Measurements from ENCODE around the gene F12. TPM values are rescaled to one million over a fixed set of nuclear protein-coding genes. Genes with fewer than 3 reads are reported as not detected.
A peak's percentile ranks its signal among the peaks of the same experiment; 100 is the strongest.

The F12 gene
- total RNA-seq, 1 donor = not detected

DNA sequence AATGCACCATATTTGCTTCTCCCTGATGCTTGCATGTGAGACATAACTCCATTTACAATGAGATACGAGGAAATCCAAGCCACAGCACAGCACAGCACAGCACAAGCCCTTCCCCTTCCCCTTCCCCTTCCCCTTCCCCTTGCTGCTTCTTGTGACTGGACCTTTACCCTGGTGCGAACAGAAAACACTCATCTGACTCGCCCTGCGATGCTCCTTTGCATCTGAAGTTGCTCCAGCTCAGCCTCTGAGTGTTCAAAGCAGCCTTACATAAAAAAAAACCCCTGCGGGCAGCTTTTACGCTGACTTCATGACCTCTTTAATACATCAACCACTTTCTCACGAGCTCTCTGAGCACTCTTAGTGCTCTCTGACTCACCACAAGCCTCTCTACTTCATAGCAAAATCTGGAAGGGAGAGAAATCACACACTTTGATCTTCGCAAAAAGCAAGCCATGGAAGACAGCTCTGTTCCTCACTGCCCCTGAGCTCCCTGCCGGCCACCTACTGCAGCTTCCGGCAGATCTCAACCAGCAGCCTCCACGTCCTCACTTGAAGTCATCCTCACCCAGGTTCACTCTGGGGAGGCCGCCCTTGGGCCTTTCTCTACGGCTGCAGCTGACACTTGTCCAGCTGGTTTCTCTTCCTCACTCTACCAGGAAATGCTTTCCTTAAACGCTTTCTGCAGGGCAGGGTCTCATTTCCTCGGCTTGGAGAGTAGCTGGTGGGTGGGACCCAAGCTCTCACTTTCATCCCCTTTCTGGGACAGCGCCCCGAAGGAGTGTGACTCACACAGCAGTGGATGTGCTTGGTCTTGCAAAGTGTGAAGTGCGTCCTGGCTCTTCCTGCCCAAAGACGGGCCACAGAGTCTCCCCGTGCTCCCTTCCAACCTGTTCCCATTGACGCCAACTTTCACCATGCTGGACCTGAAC, 19.9 kb downstream of the F12 start:
- Histone ChIP-seq H2AFZ (ENCODE audit: low read length) (peak overlapping the region; percentile 52), H3K9me3 (ENCODE audit: low read depth, low read length) (no peaks in the 10 kb centered on the region), H4K20me1 (ENCODE audit: insufficient read depth, low read length) (peaks cover 4% of the 10 kb centered on the region), H3K27me3 (ENCODE audit: insufficient read depth, low read length) (peaks cover 15% of the 10 kb centered on the region), H3K36me3 (ENCODE audit: insufficient read depth, low read length) (no peaks in the 10 kb centered on the region), H3K4me2 (ENCODE audit: insufficient read depth, low read length) (peak overlapping the region; percentile 68), H3K4me1 (ENCODE audit: insufficient read depth, low read length) (peaks cover 18% of the 10 kb centered on the region), H3K27ac (ENCODE audit: low read depth, low read length) (peak overlapping the region; percentile 80), H3K4me3 (ENCODE audit: insufficient read depth, low read length) (peak overlapping the region; percentile 33), H3K79me2 (ENCODE audit: insufficient read depth, low read length) (no peaks in the 10 kb centered on the region)
- TF ChIP-seq, protein P1, sequence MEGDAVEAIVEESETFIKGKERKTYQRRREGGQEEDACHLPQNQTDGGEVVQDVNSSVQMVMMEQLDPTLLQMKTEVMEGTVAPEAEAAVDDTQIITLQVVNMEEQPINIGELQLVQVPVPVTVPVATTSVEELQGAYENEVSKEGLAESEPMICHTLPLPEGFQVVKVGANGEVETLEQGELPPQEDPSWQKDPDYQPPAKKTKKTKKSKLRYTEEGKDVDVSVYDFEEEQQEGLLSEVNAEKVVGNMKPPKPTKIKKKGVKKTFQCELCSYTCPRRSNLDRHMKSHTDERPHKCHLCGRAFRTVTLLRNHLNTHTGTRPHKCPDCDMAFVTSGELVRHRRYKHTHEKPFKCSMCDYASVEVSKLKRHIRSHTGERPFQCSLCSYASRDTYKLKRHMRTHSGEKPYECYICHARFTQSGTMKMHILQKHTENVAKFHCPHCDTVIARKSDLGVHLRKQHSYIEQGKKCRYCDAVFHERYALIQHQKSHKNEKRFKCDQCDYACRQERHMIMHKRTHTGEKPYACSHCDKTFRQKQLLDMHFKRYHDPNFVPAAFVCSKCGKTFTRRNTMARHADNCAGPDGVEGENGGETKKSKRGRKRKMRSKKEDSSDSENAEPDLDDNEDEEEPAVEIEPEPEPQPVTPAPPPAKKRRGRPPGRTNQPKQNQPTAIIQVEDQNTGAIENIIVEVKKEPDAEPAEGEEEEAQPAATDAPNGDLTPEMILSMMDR (IDR thresholded peaks at IDR 0.05; ENCODE audit: extremely low read depth, low read depth, low read length) = no peak
- DNase-seq (ENCODE audit: insufficient read length, low spot score, missing footprints) = peak; percentile 99

DNA sequence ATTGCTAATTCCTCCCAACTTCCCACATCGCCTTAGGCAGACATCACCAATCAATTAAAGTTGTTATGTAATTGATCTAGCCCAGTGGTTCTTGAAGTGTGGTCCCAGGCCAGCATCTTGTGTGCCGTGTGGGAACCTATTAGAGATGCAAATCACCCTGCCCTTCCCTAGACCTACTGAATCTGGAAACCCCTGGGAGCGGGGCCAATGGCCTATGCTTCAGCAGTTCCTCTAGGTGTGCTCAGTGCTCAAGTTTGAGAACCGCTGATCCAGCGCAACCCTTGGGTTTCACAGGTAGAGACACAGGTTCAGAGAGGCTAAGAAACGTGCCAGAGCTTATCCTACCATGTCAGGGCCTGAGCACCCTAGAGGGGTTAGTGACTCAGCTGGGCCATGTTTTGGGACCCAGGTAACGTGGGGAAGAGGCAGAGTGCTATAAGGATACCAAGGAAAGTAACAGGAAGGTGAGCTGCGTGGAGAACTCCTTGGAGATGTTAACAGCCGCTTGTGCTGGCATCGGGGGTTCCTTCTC, 20.8 kb downstream of the F12 start:
- peaks cover 21% of the 10 kb centered on the region for H3K27me3 ChIP-seq (ENCODE audit: insufficient read depth, low read length)
- no peak overlapping the region for H3K4me3 ChIP-seq (ENCODE audit: insufficient read depth, low read length)
- no peaks in the 10 kb centered on the region for H3K36me3 ChIP-seq (ENCODE audit: insufficient read depth, low read length)
- TF ChIP-seq, protein P1 (IDR thresholded peaks at IDR 0.05; ENCODE audit: extremely low read depth, low read depth, low read length) = no peak
- H3K9me3 ChIP-seq (ENCODE audit: low read depth, low read length) = no peaks in the 10 kb centered on the region
- H2AFZ ChIP-seq (ENCODE audit: low read length) = no peak overlapping the region
- H4K20me1 ChIP-seq (ENCODE audit: insufficient read depth, low read length) = peaks cover 4% of the 10 kb centered on the region
- H3K27ac ChIP-seq (ENCODE audit: low read depth, low read length) = peak overlapping the region; percentile 40
- peak overlapping the region; percentile 68 for H3K4me2 ChIP-seq (ENCODE audit: insufficient read depth, low read length)
- no peaks in the 10 kb centered on the region for H3K79me2 ChIP-seq (ENCODE audit: insufficient read depth, low read length)
- H3K4me1 ChIP-seq (ENCODE audit: insufficient read depth, low read length) = peaks cover 18% of the 10 kb centered on the region
- no peak for DNase-seq (ENCODE audit: insufficient read length, low spot score, missing footprints)

DNA sequence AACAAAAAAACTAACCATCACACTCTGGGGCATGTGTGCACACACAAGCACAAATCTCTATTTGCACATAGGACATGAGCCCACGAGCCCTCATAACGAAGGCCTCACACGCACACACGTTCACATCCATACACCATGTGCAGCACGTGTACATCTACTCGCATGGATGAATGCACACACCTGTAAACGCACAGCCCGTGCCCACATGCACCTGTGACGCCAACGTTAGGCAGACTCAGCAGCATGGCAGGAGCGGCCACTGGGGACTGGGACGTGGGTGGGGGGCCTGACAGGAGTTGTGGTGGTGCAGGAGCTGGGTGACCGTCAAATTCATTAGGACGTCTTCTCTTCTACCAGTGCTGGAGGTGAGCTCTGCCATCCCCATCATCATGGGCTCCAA, 22.0 kb downstream of the F12 start:
- H3K27ac ChIP-seq (ENCODE audit: low read depth, low read length) = no peak overlapping the region
- no peaks in the 10 kb centered on the region for H3K36me3 ChIP-seq (ENCODE audit: insufficient read depth, low read length)
- no peaks in the 10 kb centered on the region for H3K9me3 ChIP-seq (ENCODE audit: low read depth, low read length)
- TF ChIP-seq, protein P1 (IDR thresholded peaks at IDR 0.05; ENCODE audit: extremely low read depth, low read depth, low read length) = no peak
- H3K79me2 ChIP-seq (ENCODE audit: insufficient read depth, low read length) = no peaks in the 10 kb centered on the region
- peaks cover 4% of the 10 kb centered on the region for H4K20me1 ChIP-seq (ENCODE audit: insufficient read depth, low read length)
- H3K4me1 ChIP-seq (ENCODE audit: insufficient read depth, low read length) = peaks cover 18% of the 10 kb centered on the region
- DNase-seq (ENCODE audit: insufficient read length, low spot score, missing footprints) = no peak
- H2AFZ ChIP-seq (ENCODE audit: low read length) = no peak overlapping the region
- peaks cover 31% of the 10 kb centered on the region for H3K27me3 ChIP-seq (ENCODE audit: insufficient read depth, low read length)
- H3K4me3 ChIP-seq (ENCODE audit: insufficient read depth, low read length) = no peak overlapping the region
- no peak overlapping the region for H3K4me2 ChIP-seq (ENCODE audit: insufficient read depth, low read length)

DNA sequence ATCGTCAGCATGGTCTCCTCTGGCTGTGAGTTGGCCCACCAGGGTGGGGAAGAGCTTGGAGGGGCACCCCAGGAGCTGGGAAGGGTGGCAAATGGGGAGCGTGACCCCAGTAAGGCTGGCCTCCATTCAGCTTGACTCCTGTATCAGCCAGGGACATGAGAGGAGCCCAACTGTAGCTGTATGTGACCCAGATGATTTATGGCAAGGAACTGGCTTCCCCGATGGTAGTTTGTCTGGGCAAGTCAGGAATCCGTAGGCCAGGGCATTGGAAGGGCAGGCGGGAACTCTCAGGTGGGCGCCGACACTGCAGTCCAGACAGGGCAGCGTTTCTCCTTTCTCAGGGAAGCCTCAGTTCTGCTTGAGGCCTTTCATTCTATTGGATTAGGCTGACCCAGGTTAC, 22.8 kb downstream of the F12 start:
- no peak overlapping the region for H3K4me3 ChIP-seq (ENCODE audit: insufficient read depth, low read length)
- H3K36me3 ChIP-seq (ENCODE audit: insufficient read depth, low read length) = no peaks in the 10 kb centered on the region
- TF ChIP-seq, protein P1 (IDR thresholded peaks at IDR 0.05; ENCODE audit: extremely low read depth, low read depth, low read length) = no peak
- peaks cover 18% of the 10 kb centered on the region for H3K4me1 ChIP-seq (ENCODE audit: insufficient read depth, low read length)
- peaks cover 31% of the 10 kb centered on the region for H3K27me3 ChIP-seq (ENCODE audit: insufficient read depth, low read length)
- H3K4me2 ChIP-seq (ENCODE audit: insufficient read depth, low read length) = no peak overlapping the region
- no peak overlapping the region for H3K27ac ChIP-seq (ENCODE audit: low read depth, low read length)
- no peaks in the 10 kb centered on the region for H3K79me2 ChIP-seq (ENCODE audit: insufficient read depth, low read length)
- no peaks in the 10 kb centered on the region for H3K9me3 ChIP-seq (ENCODE audit: low read depth, low read length)
- no peak for DNase-seq (ENCODE audit: insufficient read length, low spot score, missing footprints)
- H2AFZ ChIP-seq (ENCODE audit: low read length) = no peak overlapping the region
- H4K20me1 ChIP-seq (ENCODE audit: insufficient read depth, low read length) = peaks cover 4% of the 10 kb centered on the region

All from osteoblast (primary cell).